K562 (cell line): Measurements from ENCODE around the gene TMEM217. TPM values are rescaled to one million over a fixed set of nuclear protein-coding genes. Genes with fewer than 3 reads are reported as not detected.

Experiments used
- polyA plus RNA-seq, 8 experiments: library from polyadenylated mRNA; depleted of rRNA in 4 of 8; stranded (reverse) in 5 of 8; unstranded in 3 of 8; fragments of >200 nt; fragmentation: Nextera tagmentation in 2 of 8; fragmentation: Illumina TruSeq in 1 of 8; extraction: Ambion mirVana in 2 of 8; extraction: Trizol in 1 of 8; gene quantifications; 2 replicates each; pipeline versions ENCODE4 v1.2.1 to v1.2.3, GENCODE V29; 2011 to 2014; ENCODE audit warnings: inconsistent platforms in 1 of 8, missing spikeins in 1 of 8
- total RNA-seq, 7 experiments: library from RNA; depleted of rRNA in 6 of 7; stranded (reverse); fragments of >200 nt in 6 of 7; fragmentation: Illumina TruSeq in 2 of 7; extraction: Trizol in 2 of 7; gene quantifications; 2 replicates each; pipeline versions ENCODE4 v1.2.1 to v1.2.3, GENCODE V29; 2011 to 2021; ENCODE audit warnings: low replicate concordance in 1 of 7
- TF ChIP-seq, protein P1 (sequence below), 2 experiments: fragments of 450-650 bp; formaldehyde crosslinking in 1 of 2; IDR thresholded peaks; 2 replicates each; pipeline versions ENCODE4 v1.4.0 to v1.6.1; 2014 to 2020; ENCODE audit warnings: mild to moderate bottlenecking in 2 of 2, borderline replicate concordance in 1 of 2, low read depth in 1 of 2
- TF ChIP-seq, protein P2 (sequence below), 2 experiments: fragments of 450-650 bp; IDR thresholded peaks; 2 replicates each; pipeline ENCODE4 v1.6.1; 2018; ENCODE audit warnings: mild to moderate bottlenecking in 2 of 2, low read depth in 1 of 2; ENCODE audit not compliant: partially characterized antibody in 2 of 2

Gene TMEM217
- total and polyA plus RNA-seq, 9 of the 15 experiments (the other 6 are each of a cell fraction or from before 2014, with no cell fraction given), result 1.3 to 8.0 (median 1.9) TPM

DNA sequence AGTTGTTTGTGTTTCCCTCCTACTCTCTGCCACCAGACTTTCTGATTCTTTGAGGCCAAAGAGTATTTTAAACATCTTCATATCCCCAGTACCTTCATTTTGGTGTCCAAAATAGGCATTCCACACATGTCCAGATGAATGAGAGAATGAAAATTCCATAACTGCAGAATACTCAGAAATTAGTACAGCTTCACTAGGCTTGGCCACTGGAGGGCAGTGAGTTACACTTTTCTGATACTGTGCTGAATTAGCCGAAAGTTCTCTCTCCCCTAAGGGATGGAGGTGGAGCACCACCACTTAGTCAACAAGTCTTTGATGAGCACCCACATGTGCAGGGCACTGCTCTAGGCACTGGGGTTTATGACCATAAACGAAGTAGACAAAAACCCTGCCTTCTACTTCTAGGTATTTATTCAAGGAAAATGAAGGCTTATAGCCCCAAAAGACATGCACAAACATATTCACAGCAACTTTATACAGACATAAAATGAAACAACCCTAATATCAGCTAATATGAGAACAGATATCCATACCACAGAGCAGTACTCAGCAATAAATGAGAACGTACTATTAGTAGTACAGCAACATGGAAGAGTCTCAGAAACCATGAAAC lies 46.1 kb upstream of the TMEM217 start (continued):
- TF ChIP-seq, protein P1, sequence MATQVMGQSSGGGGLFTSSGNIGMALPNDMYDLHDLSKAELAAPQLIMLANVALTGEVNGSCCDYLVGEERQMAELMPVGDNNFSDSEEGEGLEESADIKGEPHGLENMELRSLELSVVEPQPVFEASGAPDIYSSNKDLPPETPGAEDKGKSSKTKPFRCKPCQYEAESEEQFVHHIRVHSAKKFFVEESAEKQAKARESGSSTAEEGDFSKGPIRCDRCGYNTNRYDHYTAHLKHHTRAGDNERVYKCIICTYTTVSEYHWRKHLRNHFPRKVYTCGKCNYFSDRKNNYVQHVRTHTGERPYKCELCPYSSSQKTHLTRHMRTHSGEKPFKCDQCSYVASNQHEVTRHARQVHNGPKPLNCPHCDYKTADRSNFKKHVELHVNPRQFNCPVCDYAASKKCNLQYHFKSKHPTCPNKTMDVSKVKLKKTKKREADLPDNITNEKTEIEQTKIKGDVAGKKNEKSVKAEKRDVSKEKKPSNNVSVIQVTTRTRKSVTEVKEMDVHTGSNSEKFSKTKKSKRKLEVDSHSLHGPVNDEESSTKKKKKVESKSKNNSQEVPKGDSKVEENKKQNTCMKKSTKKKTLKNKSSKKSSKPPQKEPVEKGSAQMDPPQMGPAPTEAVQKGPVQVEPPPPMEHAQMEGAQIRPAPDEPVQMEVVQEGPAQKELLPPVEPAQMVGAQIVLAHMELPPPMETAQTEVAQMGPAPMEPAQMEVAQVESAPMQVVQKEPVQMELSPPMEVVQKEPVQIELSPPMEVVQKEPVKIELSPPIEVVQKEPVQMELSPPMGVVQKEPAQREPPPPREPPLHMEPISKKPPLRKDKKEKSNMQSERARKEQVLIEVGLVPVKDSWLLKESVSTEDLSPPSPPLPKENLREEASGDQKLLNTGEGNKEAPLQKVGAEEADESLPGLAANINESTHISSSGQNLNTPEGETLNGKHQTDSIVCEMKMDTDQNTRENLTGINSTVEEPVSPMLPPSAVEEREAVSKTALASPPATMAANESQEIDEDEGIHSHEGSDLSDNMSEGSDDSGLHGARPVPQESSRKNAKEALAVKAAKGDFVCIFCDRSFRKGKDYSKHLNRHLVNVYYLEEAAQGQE (IDR thresholded peaks at IDR 0.05; ENCODE audit: borderline replicate concordance), result peak; percentile 61; the same call in 1 of the 2 replicates
- TF ChIP-seq, protein P1 (CRISPR knock-in tag; IDR thresholded peaks at IDR 0.05; ENCODE audit: low read depth), result no peak
- TF ChIP-seq, protein P2, sequence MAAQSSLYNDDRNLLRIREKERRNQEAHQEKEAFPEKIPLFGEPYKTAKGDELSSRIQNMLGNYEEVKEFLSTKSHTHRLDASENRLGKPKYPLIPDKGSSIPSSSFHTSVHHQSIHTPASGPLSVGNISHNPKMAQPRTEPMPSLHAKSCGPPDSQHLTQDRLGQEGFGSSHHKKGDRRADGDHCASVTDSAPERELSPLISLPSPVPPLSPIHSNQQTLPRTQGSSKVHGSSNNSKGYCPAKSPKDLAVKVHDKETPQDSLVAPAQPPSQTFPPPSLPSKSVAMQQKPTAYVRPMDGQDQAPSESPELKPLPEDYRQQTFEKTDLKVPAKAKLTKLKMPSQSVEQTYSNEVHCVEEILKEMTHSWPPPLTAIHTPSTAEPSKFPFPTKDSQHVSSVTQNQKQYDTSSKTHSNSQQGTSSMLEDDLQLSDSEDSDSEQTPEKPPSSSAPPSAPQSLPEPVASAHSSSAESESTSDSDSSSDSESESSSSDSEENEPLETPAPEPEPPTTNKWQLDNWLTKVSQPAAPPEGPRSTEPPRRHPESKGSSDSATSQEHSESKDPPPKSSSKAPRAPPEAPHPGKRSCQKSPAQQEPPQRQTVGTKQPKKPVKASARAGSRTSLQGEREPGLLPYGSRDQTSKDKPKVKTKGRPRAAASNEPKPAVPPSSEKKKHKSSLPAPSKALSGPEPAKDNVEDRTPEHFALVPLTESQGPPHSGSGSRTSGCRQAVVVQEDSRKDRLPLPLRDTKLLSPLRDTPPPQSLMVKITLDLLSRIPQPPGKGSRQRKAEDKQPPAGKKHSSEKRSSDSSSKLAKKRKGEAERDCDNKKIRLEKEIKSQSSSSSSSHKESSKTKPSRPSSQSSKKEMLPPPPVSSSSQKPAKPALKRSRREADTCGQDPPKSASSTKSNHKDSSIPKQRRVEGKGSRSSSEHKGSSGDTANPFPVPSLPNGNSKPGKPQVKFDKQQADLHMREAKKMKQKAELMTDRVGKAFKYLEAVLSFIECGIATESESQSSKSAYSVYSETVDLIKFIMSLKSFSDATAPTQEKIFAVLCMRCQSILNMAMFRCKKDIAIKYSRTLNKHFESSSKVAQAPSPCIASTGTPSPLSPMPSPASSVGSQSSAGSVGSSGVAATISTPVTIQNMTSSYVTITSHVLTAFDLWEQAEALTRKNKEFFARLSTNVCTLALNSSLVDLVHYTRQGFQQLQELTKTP (IDR thresholded peaks at IDR 0.05; ENCODE audit: low read depth in 1 of 2, partially characterized antibody in 2 of 2), result no peak
